GM21526 (cell line): ENCODE data around the gene TBXA2R.
"Not testable (repeated sequence)": the region's sequence is repeated elsewhere in the genome, so short reads cannot be mapped to it uniquely, and the experiment has no call there.

Experiments
- ATAC-seq: cut with Tn5 transposase; IDR thresholded peaks from one replicate; pipeline ENCODE4 v1.9.1; 2021; ENCODE audit warnings: moderate library complexity; ENCODE audit not compliant: unreplicated experiment, low FRiP score

Gene TBXA2R

DNA sequence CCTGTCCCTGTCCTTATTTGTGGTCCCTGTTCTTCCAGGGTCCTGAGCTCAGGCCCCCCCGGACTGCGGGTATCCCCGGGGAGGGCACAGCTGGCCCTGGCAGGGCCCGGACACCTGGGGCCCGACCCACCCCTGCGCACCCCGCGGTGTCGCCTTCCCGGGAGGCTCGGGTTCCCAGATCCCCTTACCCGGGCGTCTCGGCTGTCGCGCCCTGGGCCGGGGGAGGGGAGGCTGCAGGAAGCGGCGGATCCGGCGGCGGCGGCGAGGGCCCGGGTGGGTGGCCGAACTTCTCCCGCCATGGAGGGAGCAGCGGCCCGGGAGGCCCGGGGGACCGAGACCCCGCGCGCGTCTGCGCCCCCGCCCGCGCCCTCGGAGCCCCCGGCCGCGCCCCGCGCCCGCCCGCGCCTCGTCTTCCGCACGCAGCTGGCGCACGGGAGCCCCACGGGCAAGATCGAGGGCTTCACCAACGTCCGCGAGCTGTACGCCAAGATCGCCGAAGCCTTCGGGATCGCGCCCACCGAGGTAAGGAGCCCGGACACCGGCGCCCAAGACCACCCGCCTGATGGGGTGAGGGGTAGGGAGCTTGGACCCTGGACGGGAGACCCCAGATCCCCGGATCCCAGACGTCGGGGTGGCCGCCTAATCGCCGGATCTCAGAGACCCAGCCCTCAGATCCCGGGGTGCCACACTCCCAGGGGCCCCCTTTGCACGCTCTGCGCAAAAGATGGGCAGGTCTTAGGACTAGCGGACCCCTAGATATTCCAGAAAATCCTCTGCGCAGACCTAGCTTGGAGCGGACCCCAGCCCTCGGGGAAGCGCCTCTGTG, 21.2 kb downstream of the TBXA2R start, which contains the start of gene GIPC3:
GIPC3 (plus strand) TSS at position 178 of the 826 bp plus-strand sequence; CDS start at position 298, 120 bp downstream.
- no peak for ATAC-seq

GRCh38 chr19:3584036-3584802, 22.5 kb downstream of the TBXA2R start:
- ATAC-seq: not testable (repeated sequence)

DNA sequence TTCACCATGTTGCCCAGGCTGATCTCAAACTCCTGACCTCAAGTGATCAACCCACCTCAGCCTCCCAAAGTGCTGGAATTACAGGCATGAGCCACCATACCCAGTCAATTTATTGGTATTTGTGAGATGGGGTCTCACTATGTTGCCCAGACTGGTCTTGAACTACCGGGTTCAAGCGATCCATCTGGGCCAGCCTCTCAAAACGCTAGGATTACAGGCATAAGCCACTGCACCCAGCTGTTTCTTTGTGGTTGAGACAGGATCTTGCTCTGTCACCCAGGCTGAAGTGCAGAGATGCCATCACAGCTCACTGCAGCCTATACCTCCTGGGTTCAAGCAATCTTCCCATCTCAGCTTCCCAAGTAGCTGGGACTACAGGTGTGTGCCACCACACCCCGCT, 24.9 kb downstream of the TBXA2R start:
- ATAC-seq: not testable (repeated sequence)

DNA sequence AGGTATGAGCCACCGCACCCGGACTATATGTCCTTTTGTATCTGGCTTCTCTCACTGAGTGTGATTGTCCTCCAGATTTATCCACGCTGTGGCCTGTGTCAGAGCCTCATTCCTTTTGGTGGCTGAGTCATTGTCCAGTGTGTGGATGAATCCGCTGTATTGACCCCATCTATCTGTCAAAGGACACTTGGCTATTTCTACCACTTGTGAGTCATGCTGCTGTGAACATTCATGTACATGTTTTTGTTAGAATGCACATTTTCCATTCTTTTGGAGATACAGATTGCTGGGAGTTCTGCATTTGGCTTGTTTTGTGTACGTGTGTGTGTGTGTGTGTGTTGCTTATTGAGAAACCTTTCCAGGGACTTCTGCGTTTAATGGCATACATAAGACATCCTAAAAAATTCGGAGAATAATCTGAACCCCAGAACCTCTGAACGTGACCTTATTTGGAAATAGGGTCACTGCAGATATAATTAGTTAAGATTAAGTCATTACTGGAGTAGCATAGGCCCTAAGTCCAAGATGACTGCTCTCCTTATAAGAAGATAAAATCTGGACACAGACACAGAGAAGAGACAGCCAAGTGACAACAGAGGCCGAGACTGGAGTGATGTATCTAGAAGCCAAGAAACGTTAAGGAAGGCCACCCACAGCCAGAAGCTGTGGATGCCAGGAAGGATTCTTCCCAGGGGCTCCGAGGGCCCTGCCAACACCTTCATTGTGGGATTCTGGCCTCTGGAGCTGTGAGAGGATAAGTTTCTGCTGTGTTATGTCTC, 26.3 kb downstream of the TBXA2R start:
- no peak for ATAC-seq

DNA sequence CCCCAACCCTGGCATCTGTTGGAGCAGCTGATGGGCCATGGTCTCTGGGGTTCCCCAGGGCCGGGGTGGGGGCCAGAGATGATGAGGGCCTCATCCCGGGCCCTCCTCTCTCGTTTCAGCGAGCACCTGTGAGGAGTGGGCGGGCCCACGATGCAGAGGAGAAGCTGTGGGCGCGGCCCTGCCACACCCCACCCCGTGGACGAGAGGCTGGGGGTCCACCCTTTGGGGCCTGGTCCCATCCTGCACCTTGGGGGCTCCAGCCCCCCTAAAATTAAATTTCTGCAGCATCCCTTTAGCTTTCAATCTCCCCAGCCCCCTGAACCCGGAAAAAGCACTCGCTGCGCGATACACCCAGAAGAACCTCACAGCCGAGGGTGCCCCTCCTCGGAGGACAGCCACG, 28.3 kb downstream of the TBXA2R start:
- no peak for ATAC-seq

- ATAC-seq: no peak
Observed at GRCh38 chr19:3577723-3578344, 28.8 kb downstream of the TBXA2R start.

DNA sequence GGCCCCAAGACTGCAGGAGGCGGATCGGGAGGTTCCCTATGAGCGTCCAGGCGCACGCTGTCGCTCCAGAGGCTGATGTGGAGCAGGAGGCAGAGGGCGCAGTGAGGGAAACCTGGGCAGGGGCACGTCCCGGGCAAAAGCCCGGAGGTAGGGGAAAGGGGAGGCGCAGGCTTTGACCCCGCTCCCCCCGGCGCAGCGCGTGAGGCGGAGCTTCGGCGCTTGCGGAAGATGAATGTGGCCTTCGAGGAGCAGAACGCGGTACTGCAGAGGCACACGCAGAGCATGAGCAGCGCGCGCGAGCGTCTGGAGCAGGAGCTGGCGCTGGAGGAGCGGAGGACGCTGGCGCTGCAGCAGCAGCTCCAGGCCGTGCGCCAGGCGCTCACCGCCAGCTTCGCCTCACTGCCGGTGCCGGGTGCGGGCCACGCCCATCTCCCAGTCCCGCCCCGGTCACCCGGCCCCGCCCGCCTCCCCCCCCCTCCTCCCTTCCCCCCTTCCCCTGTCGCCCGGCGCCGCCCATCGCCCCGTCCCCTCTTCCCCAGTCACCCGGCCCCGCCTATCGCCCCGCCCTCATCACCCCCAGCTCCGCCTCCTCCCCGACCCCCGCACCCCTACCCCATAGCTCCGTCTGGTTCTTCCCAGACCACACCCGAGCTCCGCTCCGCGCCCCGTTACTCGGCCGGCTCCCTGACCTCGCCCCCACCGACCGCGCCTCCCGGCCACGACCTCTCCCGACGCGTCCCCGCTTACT, 29.8 kb downstream of the TBXA2R start:
- no peak for ATAC-seq

DNA sequence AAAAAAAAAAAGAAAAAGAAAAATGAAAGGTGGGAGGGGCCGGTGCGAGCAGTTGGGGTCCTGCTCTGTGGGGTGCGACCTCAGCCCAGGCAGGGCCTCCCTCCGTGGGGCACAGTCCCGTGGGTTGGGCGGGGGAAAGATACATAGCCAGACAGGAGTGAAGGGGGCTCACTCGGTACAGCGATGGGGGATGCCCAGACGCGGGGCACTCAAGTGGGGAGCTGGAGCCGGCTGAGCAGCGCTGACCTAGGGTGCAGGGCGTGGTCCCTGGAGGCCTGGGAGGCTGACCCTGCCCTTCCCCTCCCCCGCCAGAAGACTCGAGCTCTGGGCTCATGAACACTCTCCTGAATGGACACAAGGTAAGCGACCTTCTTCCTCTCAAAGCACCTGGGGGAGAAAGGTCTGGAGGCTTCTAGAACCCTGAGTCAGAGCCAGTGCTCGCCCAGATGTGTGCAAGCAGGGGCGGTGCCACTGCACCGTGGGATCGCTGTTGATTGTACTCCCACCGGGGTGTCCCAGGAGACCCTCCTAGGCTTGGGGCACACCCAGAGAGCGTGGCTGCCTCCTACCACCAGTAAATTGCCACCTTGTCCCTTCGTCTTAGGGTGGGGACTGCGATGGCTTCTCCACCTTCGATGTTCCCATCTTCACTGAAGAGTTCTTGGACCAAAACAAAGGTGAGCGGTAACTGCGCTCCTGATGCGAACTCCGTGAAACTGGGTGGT, 30.6 kb downstream of the TBXA2R start:
- no peak for ATAC-seq

DNA sequence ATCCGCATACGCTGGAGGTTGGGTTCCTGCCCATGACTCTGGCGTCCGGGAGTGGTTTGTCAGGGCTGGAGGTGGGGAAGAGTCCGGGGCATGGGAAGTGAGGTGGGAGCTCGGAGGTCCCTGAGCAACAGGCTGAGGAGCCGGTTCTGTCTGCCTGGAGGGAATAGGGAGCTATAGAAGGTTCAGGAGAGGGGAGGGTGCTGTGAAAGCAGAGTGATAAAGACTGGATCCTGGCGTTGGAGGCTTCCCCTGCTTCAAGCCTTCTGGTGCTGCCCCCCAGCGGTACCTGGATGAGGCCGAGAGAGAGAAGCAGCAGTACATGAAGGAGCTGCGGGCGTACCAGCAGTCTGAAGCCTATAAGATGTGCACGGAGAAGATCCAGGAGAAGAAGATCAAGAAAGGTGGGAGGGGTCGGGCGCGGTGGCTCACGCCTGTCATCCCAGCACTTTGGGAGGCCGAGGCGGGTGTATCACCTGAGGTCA, 31.4 kb downstream of the TBXA2R start:
- ATAC-seq: no peak

DNA sequence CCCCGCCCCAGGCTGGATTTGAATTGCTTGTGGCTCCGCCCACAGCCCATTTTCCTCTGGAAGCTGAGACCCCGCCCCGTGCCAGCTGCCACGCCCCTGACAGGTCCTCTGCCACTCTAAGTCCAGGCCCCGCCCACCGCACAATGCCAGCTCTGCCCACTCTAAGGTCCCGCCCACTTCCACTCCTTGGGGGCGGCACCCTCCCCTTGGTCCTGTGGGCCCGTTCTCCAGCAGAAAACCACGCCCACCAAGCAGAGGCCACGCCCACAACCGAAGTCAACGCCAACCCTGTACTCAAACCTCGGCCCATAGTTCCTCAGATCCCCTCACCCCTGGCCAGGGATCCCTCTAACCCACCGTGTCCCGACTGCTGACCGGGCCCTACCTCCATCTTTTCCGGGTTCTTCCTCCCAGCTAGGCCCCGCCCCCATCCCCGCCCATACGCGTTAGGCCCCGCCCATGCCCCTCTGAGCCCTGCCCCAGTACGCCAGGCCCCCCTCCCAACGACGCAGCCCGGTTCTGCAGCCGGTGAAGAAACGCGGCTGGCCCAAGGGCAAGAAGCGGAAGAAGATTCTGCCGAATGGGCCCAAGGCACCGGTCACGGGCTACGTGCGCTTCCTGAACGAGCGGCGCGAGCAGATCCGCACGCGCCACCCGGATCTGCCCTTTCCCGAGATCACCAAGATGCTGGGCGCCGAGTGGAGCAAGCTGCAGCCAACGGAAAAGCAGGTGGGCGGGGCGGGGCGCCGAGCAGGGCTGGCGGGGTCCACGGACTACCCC, 32.6 kb downstream of the TBXA2R start:
- no peak for ATAC-seq

- peak; percentile 12 for ATAC-seq
Observed at GRCh38 chr19:3573162-3573857, 33.4 kb downstream of the TBXA2R start.

DNA sequence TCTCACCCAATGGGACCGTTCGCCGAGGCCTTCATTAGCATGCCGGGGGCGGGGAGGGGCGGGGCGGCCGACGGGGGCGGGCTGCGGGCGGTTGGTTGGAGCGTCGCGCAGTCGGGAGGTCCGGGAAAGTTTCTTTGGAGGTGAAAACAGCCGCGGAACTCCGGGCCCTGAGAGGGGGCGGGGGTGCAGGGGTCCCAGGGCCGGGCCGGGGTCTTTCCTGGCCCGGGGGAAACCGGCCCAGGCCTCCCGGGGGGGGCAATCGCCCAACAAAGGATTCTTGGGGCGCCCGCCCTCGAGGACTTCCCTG, 33.9 kb downstream of the TBXA2R start, which contains the start of gene HMG20B:
HMG20B (plus strand) TSS at position 90 of the 307 bp plus-strand sequence. CDS start 366 bp downstream, outside the sequence.
- no peak for ATAC-seq

- peak; percentile 82 for ATAC-seq
Observed at GRCh38 chr19:3572132-3572854, 34.4 kb downstream of the TBXA2R start.

- no peak for ATAC-seq
Observed at GRCh38 chr19:3570606-3571011, 36.1 kb downstream of the TBXA2R start.

GRCh38 chr19:3570042-3570441, 36.6 kb downstream of the TBXA2R start:
- not testable (repeated sequence) for ATAC-seq

- no peak for ATAC-seq
Observed at GRCh38 chr19:3565139-3565538, 41.5 kb downstream of the TBXA2R start.
